GM18868 (cell line): ENCODE data around the gene IL22RA2.

Source experiments
- ATAC-seq: cut with Tn5 transposase; IDR thresholded peaks from one replicate; pipeline ENCODE4 v1.9.1; 2021; ENCODE audit warnings: mild to moderate bottlenecking, moderate library complexity; ENCODE audit not compliant: unreplicated experiment

IL22RA2 gene

DNA sequence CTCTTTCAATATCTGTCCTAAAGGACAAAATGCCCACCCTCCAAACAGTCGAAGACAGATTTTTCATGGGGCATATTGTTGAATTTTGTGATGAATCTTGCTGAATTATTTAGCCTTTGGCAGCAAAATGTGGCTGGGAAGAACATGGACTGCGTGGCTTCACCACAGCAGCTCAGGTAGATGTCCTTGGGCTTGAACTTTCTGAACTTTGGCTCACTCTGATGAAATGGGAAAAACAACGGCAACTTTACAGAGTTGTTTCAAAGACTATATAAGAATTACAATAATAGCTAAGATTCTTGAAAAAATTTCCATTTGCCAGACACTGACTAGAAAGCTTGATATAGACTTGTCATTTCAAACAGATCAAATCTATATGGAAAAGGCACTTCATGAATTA is 75.9 kb downstream of the IL22RA2 start:
- no peak for ATAC-seq

DNA sequence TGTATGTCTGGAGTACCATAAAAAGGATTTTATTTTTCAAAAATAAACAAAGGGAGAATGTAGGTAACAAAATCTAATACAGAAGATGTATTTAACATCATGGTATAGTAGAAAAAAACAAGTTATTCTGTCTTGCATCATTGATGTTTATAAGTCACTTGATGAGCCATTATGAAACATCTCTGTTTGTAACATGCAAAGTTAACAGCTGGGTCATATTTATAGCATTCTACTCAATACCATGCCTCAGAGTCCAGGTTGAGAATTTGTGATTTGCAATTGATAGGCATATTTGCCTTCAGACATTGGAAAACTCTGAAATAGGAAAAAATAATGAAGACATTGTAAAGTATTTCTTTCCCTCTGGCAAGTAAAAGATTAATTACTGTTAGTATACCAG is 76.4 kb downstream of the IL22RA2 start:
- no peak for ATAC-seq

DNA sequence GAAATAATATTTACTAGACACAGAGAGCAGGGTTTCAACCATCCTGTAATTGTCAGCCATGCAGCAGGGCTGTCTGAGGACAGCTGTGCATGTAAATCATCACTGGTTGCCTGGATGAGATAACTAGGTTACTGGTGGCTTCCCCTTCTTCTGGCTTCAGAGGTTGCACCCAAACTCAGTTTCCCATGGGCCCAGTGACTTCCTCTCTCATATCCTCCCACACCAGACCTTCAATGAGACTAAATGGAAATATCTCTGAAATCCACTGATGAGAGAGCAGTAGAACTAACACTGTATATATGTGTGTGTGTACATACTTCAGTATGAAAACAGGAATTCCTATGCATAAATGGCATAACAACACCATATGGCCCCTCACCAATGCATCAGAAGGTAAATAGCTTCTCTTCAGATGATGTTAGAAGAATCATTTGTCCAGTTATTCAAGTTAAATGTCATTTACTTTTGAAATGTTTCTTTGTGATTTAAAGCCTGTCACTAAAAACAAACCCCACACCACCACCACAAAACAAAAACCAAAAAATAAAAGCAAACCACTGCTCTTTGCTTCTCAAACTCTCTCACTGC is 77.7 kb downstream of the IL22RA2 start:
- peak; percentile 71 for ATAC-seq

GRCh38 chr6:137095093-137095492 is 78.4 kb downstream of the IL22RA2 start:
- no peak for ATAC-seq

GRCh38 chr6:137094411-137095008 is 78.9 kb downstream of the IL22RA2 start:
- peak; percentile 42 for ATAC-seq
